ENCODE measurements around the gene CCM2. TPM values are rescaled to one million over a fixed set of nuclear protein-coding genes. Genes with fewer than 3 reads are reported as not detected.

Gene CCM2
- total RNA-seq, 2 experiments from 2014 or later, result 70.1 to 80.1 TPM

GRCh38 chr7:44970523-44971051 is 29.4 kb upstream of the CCM2 start:
- peaks cover 34% of the 10 kb centered on the region for H3K4me1 Mint-ChIP-seq
- H3K27me3 Mint-ChIP-seq, result no peaks in the 10 kb centered on the region
- DNase-seq (peak; percentile 16), ATAC-seq (no peak)
- CTCF ChIA-PET, result interaction anchor here (0.9 kb wide), 1 partner anchor 164 kb away, joined by 3 read pairs; no protein-coding TSS in a partner anchor
- POLR2A ChIA-PET, result interaction anchor here (0.6 kb wide), 1 partner anchor 30 kb away, joined by 3 read pairs; no protein-coding TSS in a partner anchor
- peaks cover 87% of the 10 kb centered on the region for H3K36me3 Mint-ChIP-seq (ENCODE audit: low read depth)
- H3K27ac Mint-ChIP-seq, result no peak overlapping the region
- intact Hi-C loops (cut with DNase I, micrococcal nuclease), result no loop called here
- H3K4me3 Mint-ChIP-seq, result no peak overlapping the region
- H3K9me3 Mint-ChIP-seq (ENCODE audit: low read depth), result no peaks in the 10 kb centered on the region

DNA sequence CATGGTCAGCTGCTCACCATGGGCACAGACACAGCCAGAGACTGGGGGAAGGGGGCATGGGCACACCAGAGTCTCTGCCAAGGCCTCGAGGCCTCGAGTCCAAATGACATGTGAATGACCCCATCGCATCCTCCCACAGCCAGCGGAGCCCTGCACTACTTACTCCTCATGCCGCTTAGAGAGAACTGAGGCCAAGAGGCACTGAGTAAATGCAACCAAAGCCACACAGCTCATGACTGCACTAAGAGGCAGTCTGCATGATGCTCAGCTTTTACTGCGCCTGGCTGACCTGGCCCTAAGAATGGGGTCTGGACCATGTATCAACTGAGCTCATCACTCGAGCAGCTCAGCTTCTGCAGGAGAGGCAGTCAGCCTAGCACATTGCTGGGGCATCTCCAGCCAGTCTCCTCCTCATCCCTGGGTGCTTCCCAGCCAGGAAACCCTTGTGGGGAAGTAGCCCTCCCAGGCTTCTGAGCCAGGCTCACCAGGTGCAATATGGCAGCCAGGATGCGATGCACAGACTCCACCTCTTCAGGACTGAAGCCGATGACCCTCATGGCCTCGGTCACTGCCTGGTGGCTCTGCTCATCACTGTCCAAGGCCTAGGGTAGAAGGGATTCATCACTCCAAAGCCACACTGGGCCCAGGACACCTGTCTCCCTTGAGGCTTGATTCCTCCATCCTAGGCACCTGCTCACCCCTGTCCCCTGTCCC is 28.7 kb upstream of the CCM2 start:
- H3K4me1 Mint-ChIP-seq, result peaks cover 40% of the 10 kb centered on the region
- H3K27ac Mint-ChIP-seq, result peak overlapping the region; percentile 53
- H3K9me3 Mint-ChIP-seq (ENCODE audit: low read depth), result no peaks in the 10 kb centered on the region
- no peak overlapping the region for H3K4me3 Mint-ChIP-seq
- no peak for ATAC-seq
- H3K27me3 Mint-ChIP-seq, result no peaks in the 10 kb centered on the region
- ChIA-PET CTCF (interaction anchor here (4.2 kb wide), 1 partner anchor 164 kb away, joined by 115 read pairs; no protein-coding TSS in a partner anchor), POLR2A (interaction anchor here (0.6 kb wide), 1 partner anchor 30 kb away, joined by 3 read pairs; no protein-coding TSS in a partner anchor)
- DNase-seq, result peak; percentile 9
- peaks cover 87% of the 10 kb centered on the region for H3K36me3 Mint-ChIP-seq (ENCODE audit: low read depth)
- intact Hi-C loops (cut with DNase I, micrococcal nuclease), result no loop called here

DNA sequence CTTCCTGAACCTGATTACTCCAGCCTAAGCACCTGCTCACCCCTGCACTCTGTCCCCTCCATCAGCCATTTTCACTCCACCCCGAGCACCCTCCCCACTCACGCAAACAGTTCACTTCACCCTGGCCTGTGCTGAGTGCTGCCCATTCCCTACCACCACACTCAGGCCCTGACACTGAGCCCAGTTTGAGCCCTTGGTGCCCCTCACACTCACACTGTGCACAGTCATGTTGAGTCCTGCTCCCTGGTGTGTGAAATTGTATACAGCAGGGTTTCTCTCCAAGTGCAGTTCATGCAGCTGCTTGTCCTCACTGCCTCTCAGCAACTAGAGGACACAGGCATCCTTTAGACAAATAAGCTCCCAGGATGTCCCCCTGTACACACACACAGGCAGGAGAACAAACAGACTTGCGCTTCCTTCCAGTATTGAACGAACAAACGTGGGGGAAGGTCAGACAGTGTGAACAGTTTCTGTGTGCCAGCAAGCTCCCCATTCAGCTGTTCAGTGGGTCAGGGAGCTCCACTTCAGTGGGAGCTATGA is 28.0 kb upstream of the CCM2 start:
- Mint-ChIP-seq H3K4me1 (peaks cover 45% of the 10 kb centered on the region), H3K27ac (peak overlapping the region; percentile 72), H3K36me3 (ENCODE audit: low read depth) (peaks cover 91% of the 10 kb centered on the region), H3K4me3 (no peak overlapping the region), H3K9me3 (ENCODE audit: low read depth) (no peaks in the 10 kb centered on the region), H3K27me3 (no peaks in the 10 kb centered on the region)
- DNase-seq, result peak; percentile 8
- ChIA-PET POLR2A (interaction anchor here (2.2 to 3.2 kb wide), 3 partner anchors 8 to 29 kb away, joined by 6 to 33 read pairs (median 11); partner anchors contain the start of gene CCM2), CTCF (interaction anchor here (1.3 to 4.2 kb wide), 6 partner anchors 29 to 203 kb away, joined by 3 to 115 read pairs (median 18); partner anchors contain the start of genes H2AZ2 and TBRG4)
- ATAC-seq, result no peak
- intact Hi-C loops (cut with DNase I, micrococcal nuclease), result no loop called here

GRCh38 chr7:44972562-44972961 is 27.4 kb upstream of the CCM2 start:
- intact Hi-C loops (cut with DNase I, micrococcal nuclease), result no loop called here
- Mint-ChIP-seq H3K4me1 (peaks cover 49% of the 10 kb centered on the region), H3K36me3 (ENCODE audit: low read depth) (peaks cover 92% of the 10 kb centered on the region), H3K27me3 (no peaks in the 10 kb centered on the region), H3K4me3 (no peak overlapping the region), H3K27ac (peak overlapping the region; percentile 72), H3K9me3 (ENCODE audit: low read depth) (no peaks in the 10 kb centered on the region)
- DNase-seq, result no peak
- no peak for ATAC-seq
- POLR2A ChIA-PET, result interaction anchor here (0.6 to 3.2 kb wide), 9 partner anchors 8 to 731 kb away, joined by 3 to 33 read pairs (median 6); partner anchors contain the start of gene CCM2
- CTCF ChIA-PET, result interaction anchor here (0.7 to 4.2 kb wide), 12 partner anchors 8 to 204 kb away, joined by 3 to 115 read pairs (median 6); partner anchors contain the start of genes H2AZ2 and TBRG4

DNA sequence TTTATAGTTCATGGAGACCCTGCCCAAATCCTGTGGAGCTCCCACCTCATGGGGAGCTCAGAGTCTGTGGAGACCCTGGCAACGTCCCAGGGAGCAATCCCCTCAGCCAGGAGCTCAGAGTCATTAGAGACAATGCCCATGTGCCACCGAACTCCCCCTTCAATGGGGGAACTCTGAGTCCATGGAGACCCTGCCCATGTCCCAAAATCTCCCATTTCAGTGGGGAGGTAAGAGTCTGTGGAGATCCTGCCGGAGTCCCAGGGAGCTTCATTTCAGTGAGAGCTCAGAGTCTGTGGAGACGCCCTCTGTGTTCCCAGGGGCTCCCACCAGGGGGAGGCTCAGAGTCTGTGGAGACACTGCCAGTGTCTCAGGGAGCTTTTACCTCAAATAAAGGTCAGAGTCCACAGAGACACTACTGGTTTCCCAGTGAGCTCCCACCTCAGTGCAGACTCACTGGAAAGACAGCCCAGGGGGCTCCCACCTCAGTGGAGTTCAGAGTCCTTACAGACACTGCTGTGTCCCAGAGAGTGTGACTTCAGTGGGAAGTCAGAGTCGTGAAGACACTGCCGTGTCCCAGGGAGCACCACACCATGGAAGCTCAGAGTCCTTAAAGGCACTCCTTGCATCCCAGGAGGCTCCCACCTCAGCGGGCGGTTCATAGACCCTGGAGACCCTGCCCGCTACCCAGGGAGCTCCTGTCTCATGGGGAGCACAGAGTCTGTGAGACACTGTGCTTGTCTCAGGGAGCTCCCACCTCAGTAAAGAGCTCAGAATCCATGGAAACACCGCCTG is 26.2 kb upstream of the CCM2 start:
- intact Hi-C loops (cut with DNase I, micrococcal nuclease), result loop anchor here in 1 of 2 experiments (1.0 kb wide), 1 partner anchor 161 kb away; no protein-coding TSS in a partner anchor
- peak; percentile 74 for DNase-seq
- no peak overlapping the region for H3K4me3 Mint-ChIP-seq
- H3K4me1 Mint-ChIP-seq, result peaks cover 49% of the 10 kb centered on the region
- ChIA-PET CTCF (interaction anchor here (0.6 to 4.2 kb wide), 27 partner anchors 9 to 257 kb away, joined by 3 to 115 read pairs (median 5); partner anchors contain the start of genes H2AZ2 and TBRG4), POLR2A (interaction anchor here (0.9 to 3.2 kb wide), 8 partner anchors 10 to 175 kb away, joined by 3 to 33 read pairs (median 10); partner anchors contain the start of gene CCM2)
- H3K36me3 Mint-ChIP-seq (ENCODE audit: low read depth), result peaks cover 93% of the 10 kb centered on the region
- H3K27ac Mint-ChIP-seq, result peak overlapping the region; percentile 42
- ATAC-seq, result no peak
- no peaks in the 10 kb centered on the region for H3K27me3 Mint-ChIP-seq
- H3K9me3 Mint-ChIP-seq (ENCODE audit: low read depth), result no peaks in the 10 kb centered on the region

DNA sequence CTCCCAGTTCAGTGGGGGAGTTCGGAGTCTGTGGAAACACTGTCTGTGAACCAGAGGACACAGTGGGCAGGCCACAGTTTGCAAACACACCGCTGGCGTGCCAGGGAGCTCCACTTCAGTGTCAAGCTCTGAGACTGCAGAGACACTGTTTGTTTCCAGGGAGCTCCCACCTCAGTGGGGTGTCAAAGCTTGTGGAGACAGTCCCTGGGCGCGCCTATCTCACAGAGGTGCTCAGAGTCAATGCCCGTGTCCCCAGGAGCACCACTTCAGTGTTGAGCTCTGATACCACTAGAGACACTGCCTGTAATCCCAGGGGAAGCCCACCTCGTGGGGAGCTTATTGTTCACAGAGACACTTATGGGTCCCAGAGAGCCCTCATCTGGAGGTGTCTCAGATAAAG is 25.5 kb upstream of the CCM2 start:
- peaks cover 91% of the 10 kb centered on the region for H3K36me3 Mint-ChIP-seq (ENCODE audit: low read depth)
- ATAC-seq, result no peak
- H3K4me3 Mint-ChIP-seq, result peak overlapping the region; percentile 99
- peaks cover 54% of the 10 kb centered on the region for H3K4me1 Mint-ChIP-seq
- H3K27me3 Mint-ChIP-seq, result no peaks in the 10 kb centered on the region
- intact Hi-C loops (cut with DNase I, micrococcal nuclease), result no loop called here
- CTCF ChIA-PET, result interaction anchor here (0.6 to 4.2 kb wide), 13 partner anchors 8 to 161 kb away, joined by 3 to 115 read pairs (median 7); partner anchors contain the start of gene TBRG4
- peak overlapping the region; percentile 63 for H3K27ac Mint-ChIP-seq
- DNase-seq, result peak; percentile 9
- H3K9me3 Mint-ChIP-seq (ENCODE audit: low read depth), result no peaks in the 10 kb centered on the region
- POLR2A ChIA-PET, result interaction anchor here (1.0 to 3.2 kb wide), 6 partner anchors 9 to 161 kb away, joined by 3 to 33 read pairs (median 12); partner anchors contain the start of gene CCM2

DNA sequence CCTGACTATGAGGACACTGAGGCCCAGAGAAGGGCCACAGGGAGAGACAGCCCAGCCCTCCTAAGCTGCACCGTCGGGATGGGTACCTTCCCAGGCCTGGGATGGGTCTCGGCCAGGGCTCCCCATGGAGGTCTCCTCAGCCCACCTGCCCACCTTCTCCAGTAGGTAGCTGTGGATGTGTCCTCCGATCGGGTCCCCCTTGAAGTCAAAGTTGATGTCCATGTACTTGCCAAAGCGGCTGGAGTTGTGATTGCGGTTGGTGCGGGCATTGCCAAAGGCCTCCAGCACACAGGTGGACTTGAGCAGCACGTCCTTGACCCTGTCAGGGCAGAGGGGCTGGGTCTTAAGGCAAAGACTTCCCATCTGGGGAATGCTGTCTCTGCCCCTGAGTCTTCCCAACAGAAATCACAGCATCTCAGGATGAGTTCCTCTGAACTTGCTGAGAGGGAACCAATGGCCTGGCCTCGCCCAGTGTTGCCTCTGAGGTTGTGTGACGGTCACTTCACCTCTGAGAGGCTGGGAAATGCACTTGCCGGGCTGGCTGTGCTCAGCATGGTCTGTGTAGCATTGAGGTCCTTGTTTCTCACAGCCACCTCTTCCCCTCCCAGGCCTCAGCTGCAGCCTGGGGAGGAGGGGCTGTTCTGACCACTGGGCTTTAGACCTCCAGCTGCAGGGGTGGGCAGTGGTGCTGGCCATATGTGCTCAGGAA is 24.5 kb upstream of the CCM2 start:
- H3K4me3 Mint-ChIP-seq, result peak overlapping the region; percentile 99
- ChIA-PET POLR2A (interaction anchor here (0.5 to 3.2 kb wide), 3 partner anchors 25 to 160 kb away, joined by 3 to 33 read pairs (median 20); partner anchors contain the start of gene CCM2), CTCF (interaction anchor here (0.5 to 3.7 kb wide), 6 partner anchors 26 to 161 kb away, joined by 3 to 28 read pairs (median 4); partner anchors contain the start of gene TBRG4)
- ATAC-seq (no peak), DNase-seq (no peak)
- H3K36me3 Mint-ChIP-seq (ENCODE audit: low read depth), result peaks cover 83% of the 10 kb centered on the region
- H3K27me3 Mint-ChIP-seq, result no peaks in the 10 kb centered on the region
- no peaks in the 10 kb centered on the region for H3K9me3 Mint-ChIP-seq (ENCODE audit: low read depth)
- peaks cover 63% of the 10 kb centered on the region for H3K4me1 Mint-ChIP-seq
- intact Hi-C loops (cut with DNase I, micrococcal nuclease), result no loop called here
- peak overlapping the region; percentile 47 for H3K27ac Mint-ChIP-seq

- Mint-ChIP-seq H3K36me3 (ENCODE audit: low read depth) (peaks cover 78% of the 10 kb centered on the region), H3K27ac (peak overlapping the region; percentile 89), H3K27me3 (no peaks in the 10 kb centered on the region), H3K4me3 (peak overlapping the region; percentile 99), H3K9me3 (ENCODE audit: low read depth) (no peaks in the 10 kb centered on the region), H3K4me1 (peaks cover 70% of the 10 kb centered on the region)
- intact Hi-C loops (cut with DNase I, micrococcal nuclease), result no loop called here
- ChIA-PET CTCF (interaction anchor here (0.5 to 1.2 kb wide), 5 partner anchors 26 to 309 kb away, joined by 3 to 5 read pairs (median 4); partner anchors contain the start of gene TBRG4), POLR2A (interaction anchor here (0.6 kb wide), 1 partner anchor 123 kb away, joined by 3 read pairs; no protein-coding TSS in a partner anchor)
- ATAC-seq, result no peak
- DNase-seq, result peak; percentile 11
These were observed 23.8 kb upstream of the CCM2 start for GRCh38 chr7:44976040-44976745.

GRCh38 chr7:44976746-44977196 is 23.2 kb upstream of the CCM2 start:
- Mint-ChIP-seq H3K4me1 (peaks cover 73% of the 10 kb centered on the region), H3K27me3 (no peaks in the 10 kb centered on the region), H3K4me3 (peak overlapping the region; percentile 99), H3K27ac (peak overlapping the region; percentile 89), H3K9me3 (ENCODE audit: low read depth) (no peaks in the 10 kb centered on the region), H3K36me3 (ENCODE audit: low read depth) (peaks cover 75% of the 10 kb centered on the region)
- intact Hi-C loops (cut with DNase I, micrococcal nuclease), result loop anchor here in 1 of 2 experiments (1.0 kb wide), 1 partner anchor 394 kb away; the partner anchor contains the start of gene TMED4
- ATAC-seq (no peak), DNase-seq (no peak)
- ChIA-PET POLR2A (interaction anchor here (0.6 kb wide), 1 partner anchor 122 kb away, joined by 3 read pairs; no protein-coding TSS in a partner anchor), CTCF (interaction anchor here (0.7 to 1.4 kb wide), 4 partner anchors 25 to 309 kb away, joined by 3 to 5 read pairs (median 4); no protein-coding TSS in a partner anchor)

Data from activated CD4-positive, alpha-beta T cell treated with anti-CD3 and anti-CD28 coated beads for 36 hours (primary cell).